ENCODE results near the gene PLXNA4.
A peak's percentile ranks its signal among the peaks of the same experiment; 100 is the strongest.

Gene PLXNA4

GRCh38 chr7:132410385-132410784 lies 165.9 kb downstream of the PLXNA4 start (continued):
- TF ChIP-seq, protein P1, sequence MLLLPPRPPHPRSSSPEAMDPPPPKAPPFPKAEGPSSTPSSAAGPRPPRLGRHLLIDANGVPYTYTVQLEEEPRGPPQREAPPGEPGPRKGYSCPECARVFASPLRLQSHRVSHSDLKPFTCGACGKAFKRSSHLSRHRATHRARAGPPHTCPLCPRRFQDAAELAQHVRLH (tag by site-specific recombination; IDR thresholded peaks at IDR 0.05): peak; percentile 72; the same call in 1 of the 2 replicates
- TF ChIP-seq ZNF514 (tag by site-specific recombination; IDR thresholded peaks at IDR 0.05) (no peak), BCL6B (tag by site-specific recombination; IDR thresholded peaks at IDR 0.05) (no peak), ZNF350 (tag by site-specific recombination; IDR thresholded peaks at IDR 0.05) (no peak), GLIS1 (tag by site-specific recombination; IDR thresholded peaks at IDR 0.05) (no peak), PATZ1 (tag by site-specific recombination; IDR thresholded peaks at IDR 0.05) (peak; percentile 57), ZNF530 (tag by site-specific recombination; IDR thresholded peaks at IDR 0.05; ENCODE audit: low read depth) (no peak), TSHZ1 (tag by site-specific recombination; IDR thresholded peaks at IDR 0.05; ENCODE audit: borderline replicate concordance) (peak; percentile 87), ZNF777 (tag by site-specific recombination; IDR thresholded peaks at IDR 0.05; ENCODE audit: borderline replicate concordance) (no peak), ZNF768 (tag by site-specific recombination; IDR thresholded peaks at IDR 0.05) (0 out of 2 replicates have a peak, but pooled peaks have one; percentile 22), BCL11A (tag by site-specific recombination; IDR thresholded peaks at IDR 0.05; ENCODE audit: low read depth) (no peak), ZNF677 (tag by site-specific recombination; IDR thresholded peaks at IDR 0.05) (no peak), ZNF785 (tag by site-specific recombination; IDR thresholded peaks at IDR 0.05) (no peak), SCRT1 (tag by site-specific recombination; IDR thresholded peaks at IDR 0.05; ENCODE audit: borderline replicate concordance) (no peak), ZNF843 (tag by site-specific recombination; IDR thresholded peaks at IDR 0.05) (peak; percentile 70; the same call in 1 of the 2 replicates), ZNF518A (tag by site-specific recombination; conservative IDR thresholded peaks at IDR 0.05; ENCODE audit: low read depth) (peak; percentile 33; the same call in 1 of the 2 replicates), ZNF791 (tag by site-specific recombination; IDR thresholded peaks at IDR 0.05) (no peak), TRIM28 (IDR thresholded peaks at IDR 0.05; ENCODE audit: borderline replicate concordance, low read length) (0 out of 2 replicates have a peak, but pooled peaks have one; percentile 53), ZNF426 (tag by site-specific recombination; IDR thresholded peaks at IDR 0.05) (no peak), ZNF571 (tag by site-specific recombination; IDR thresholded peaks at IDR 0.05) (no peak), ATF2 (tag by site-specific recombination; IDR thresholded peaks at IDR 0.05; ENCODE audit: low read depth) (peak; percentile 99)
- TF ChIP-seq, protein P2, sequence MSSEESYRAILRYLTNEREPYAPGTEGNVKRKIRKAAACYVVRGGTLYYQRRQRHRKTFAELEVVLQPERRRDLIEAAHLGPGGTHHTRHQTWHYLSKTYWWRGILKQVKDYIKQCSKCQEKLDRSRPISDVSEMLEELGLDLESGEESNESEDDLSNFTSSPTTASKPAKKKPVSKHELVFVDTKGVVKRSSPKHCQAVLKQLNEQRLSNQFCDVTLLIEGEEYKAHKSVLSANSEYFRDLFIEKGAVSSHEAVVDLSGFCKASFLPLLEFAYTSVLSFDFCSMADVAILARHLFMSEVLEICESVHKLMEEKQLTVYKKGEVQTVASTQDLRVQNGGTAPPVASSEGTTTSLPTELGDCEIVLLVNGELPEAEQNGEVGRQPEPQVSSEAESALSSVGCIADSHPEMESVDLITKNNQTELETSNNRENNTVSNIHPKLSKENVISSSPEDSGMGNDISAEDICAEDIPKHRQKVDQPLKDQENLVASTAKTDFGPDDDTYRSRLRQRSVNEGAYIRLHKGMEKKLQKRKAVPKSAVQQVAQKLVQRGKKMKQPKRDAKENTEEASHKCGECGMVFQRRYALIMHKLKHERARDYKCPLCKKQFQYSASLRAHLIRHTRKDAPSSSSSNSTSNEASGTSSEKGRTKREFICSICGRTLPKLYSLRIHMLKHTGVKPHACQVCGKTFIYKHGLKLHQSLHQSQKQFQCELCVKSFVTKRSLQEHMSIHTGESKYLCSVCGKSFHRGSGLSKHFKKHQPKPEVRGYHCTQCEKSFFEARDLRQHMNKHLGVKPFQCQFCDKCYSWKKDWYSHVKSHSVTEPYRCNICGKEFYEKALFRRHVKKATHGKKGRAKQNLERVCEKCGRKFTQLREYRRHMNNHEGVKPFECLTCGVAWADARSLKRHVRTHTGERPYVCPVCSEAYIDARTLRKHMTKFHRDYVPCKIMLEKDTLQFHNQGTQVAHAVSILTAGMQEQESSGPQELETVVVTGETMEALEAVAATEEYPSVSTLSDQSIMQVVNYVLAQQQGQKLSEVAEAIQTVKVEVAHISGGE (tag by site-specific recombination; conservative IDR thresholded peaks at IDR 0.05; ENCODE audit: low read depth): no peak

Measured in HEK293 (cell line).